Suprapubic skin (tissue), 4 donors: ENCODE measurements around the gene ST7L. TPM values are rescaled to one million over a fixed set of nuclear protein-coding genes. Genes with fewer than 3 reads are reported as not detected.

Experiments used
- DNase-seq, 2 donors: peaks; one replicate each; pipeline ENCODE4 v3.0.0-alpha.2; 2019; ENCODE audit warnings: low spot score in 2 of 2
- H3K27ac ChIP-seq: fragments of 200-600 bp; sonication (generic); one replicate; pipeline ENCODE4 v1.5.1; 2019
- H3K27me3 ChIP-seq: fragments of 200-600 bp; sonication (generic); one replicate; pipeline ENCODE4 v1.5.1; 2019
- H3K36me3 ChIP-seq: fragments of 200-600 bp; sonication (generic); one replicate; pipeline ENCODE4 v1.5.1; 2019
- H3K4me1 ChIP-seq: fragments of 200-600 bp; sonication (generic); one replicate; pipeline ENCODE4 v1.5.1; 2019
- H3K4me3 ChIP-seq: fragments of 200-600 bp; sonication (generic); one replicate; pipeline ENCODE4 v1.5.1; 2019; ENCODE audit warnings: mild to moderate bottlenecking
- H3K9me3 ChIP-seq: fragments of 200-600 bp; sonication (generic); one replicate; pipeline ENCODE4 v1.5.1; 2019
- CTCF ChIP-seq, 2 donors: fragments of 200-600 bp in 1 of 2; fragments of 450-650 bp in 1 of 2; sonication (generic) in 1 of 2; IDR thresholded peaks; one replicate each; pipeline ENCODE4 v1.5.1; 2016 to 2019; ENCODE audit warnings: antibody characterized with exemption in 2 of 2, mild to moderate bottlenecking in 1 of 2, moderate library complexity in 1 of 2
- EP300 ChIP-seq: sonication (generic); formaldehyde crosslinking; IDR thresholded peaks from one replicate; pipeline ENCODE4 v1.6.1; 2017; ENCODE audit warnings: antibody characterized with exemption
- POLR2A ChIP-seq, 2 donors: fragments of 450-650 bp; IDR thresholded peaks; one replicate each; pipeline ENCODE4 v1.6.1; 2017; ENCODE audit warnings: antibody characterized with exemption in 2 of 2, mild to moderate bottlenecking in 2 of 2, moderate library complexity in 2 of 2
- POLR2AphosphoS5 ChIP-seq, 3 donors: sonication (generic); formaldehyde crosslinking; IDR thresholded peaks; one replicate each; pipeline ENCODE4 v1.6.1; 2017; ENCODE audit warnings: antibody characterized with exemption in 3 of 3
- WGBS: methylation state at CpG from one replicate; pipeline ENCODE4 v1.1.5; 2018; 5-methylcytosine and 5-hydroxymethylcytosine counted together
- total RNA-seq, 4 donors: library from RNA; depleted of rRNA; stranded (reverse); fragments of >200 nt; gene quantifications; one replicate each; pipeline ENCODE4 v1.1.0, GENCODE V29; 2016

ST7L gene
- total RNA-seq, 4 donors from 2014 or later, result 16.2 to 40.7 (median 29.4) TPM

- no peak for DNase-seq
- Histone ChIP-seq H3K27ac (no peak overlapping the region), H3K27me3 (no peaks in the 10 kb centered on the region), H3K4me1 (no peaks in the 10 kb centered on the region), H3K9me3 (no peaks in the 10 kb centered on the region), H3K36me3 (peaks cover 5% of the 10 kb centered on the region), H3K4me3 (no peak overlapping the region)
- 100% methylated on average over 1 of the region's 1 CpG for WGBS
- TF ChIP-seq EP300 (no peak), POLR2AphosphoS5 (IDR thresholded peaks at IDR 0.05) (no peak), POLR2A (IDR thresholded peaks at IDR 0.05) (no peak), CTCF (IDR thresholded peaks at IDR 0.05) (no peak)
Measured at GRCh38 chr1:112564081-112564480, 54.9 kb downstream of the ST7L start.

- H3K27me3 ChIP-seq, result no peaks in the 10 kb centered on the region
- H3K36me3 ChIP-seq, result peaks cover 3% of the 10 kb centered on the region
- H3K4me3 ChIP-seq, result no peak overlapping the region
- DNase-seq, result no peak
- H3K27ac ChIP-seq, result no peak overlapping the region
- no peak for TF ChIP-seq EP300
- no peak for TF ChIP-seq CTCF (IDR thresholded peaks at IDR 0.05)
- no peak for TF ChIP-seq POLR2AphosphoS5 (IDR thresholded peaks at IDR 0.05)
- TF ChIP-seq POLR2A (IDR thresholded peaks at IDR 0.05), result no peak
- no peaks in the 10 kb centered on the region for H3K9me3 ChIP-seq
- no peaks in the 10 kb centered on the region for H3K4me1 ChIP-seq
Measured at GRCh38 chr1:112563341-112563740, 55.6 kb downstream of the ST7L start.

GRCh38 chr1:112558634-112559033, 60.3 kb downstream of the ST7L start:
- Histone ChIP-seq H3K36me3 (peaks cover 9% of the 10 kb centered on the region), H3K27ac (no peak overlapping the region), H3K27me3 (no peaks in the 10 kb centered on the region), H3K9me3 (no peaks in the 10 kb centered on the region), H3K4me1 (no peaks in the 10 kb centered on the region), H3K4me3 (no peak overlapping the region)
- whole genome bisulfite sequencing, result 81% methylated on average over 3 of the region's 3 CpGs
- no peak for DNase-seq
- TF ChIP-seq POLR2AphosphoS5 (IDR thresholded peaks at IDR 0.05), result no peak
- TF ChIP-seq CTCF (IDR thresholded peaks at IDR 0.05), result no peak
- no peak for TF ChIP-seq POLR2A (IDR thresholded peaks at IDR 0.05)

- Histone ChIP-seq H3K4me1 (no peaks in the 10 kb centered on the region), H3K27me3 (no peaks in the 10 kb centered on the region), H3K4me3 (no peak overlapping the region), H3K27ac (no peak overlapping the region), H3K9me3 (no peaks in the 10 kb centered on the region), H3K36me3 (peaks cover 9% of the 10 kb centered on the region)
- WGBS, result 84% methylated on average over 1 of the region's 1 CpG
- TF ChIP-seq POLR2AphosphoS5 (IDR thresholded peaks at IDR 0.05), result no peak
- no peak for TF ChIP-seq EP300
- TF ChIP-seq POLR2A (IDR thresholded peaks at IDR 0.05), result no peak
- TF ChIP-seq CTCF (IDR thresholded peaks at IDR 0.05), result no peak
- no peak for DNase-seq
Measured at GRCh38 chr1:112557385-112557784, 61.6 kb downstream of the ST7L start.

- Histone ChIP-seq H3K36me3 (peaks cover 9% of the 10 kb centered on the region), H3K27me3 (no peaks in the 10 kb centered on the region), H3K4me1 (no peaks in the 10 kb centered on the region), H3K9me3 (no peaks in the 10 kb centered on the region), H3K4me3 (no peak overlapping the region), H3K27ac (no peak overlapping the region)
- TF ChIP-seq POLR2A (IDR thresholded peaks at IDR 0.05), result no peak
- no peak for TF ChIP-seq CTCF (IDR thresholded peaks at IDR 0.05)
- TF ChIP-seq POLR2AphosphoS5 (IDR thresholded peaks at IDR 0.05), result no peak
- no peak for TF ChIP-seq EP300
- no peak for DNase-seq
Measured at GRCh38 chr1:112554411-112554810, 64.5 kb downstream of the ST7L start.
